Hepatocyte (in vitro differentiated cells): ENCODE data around the gene RTRAF.

Experiments used
- CTCF ChIP-seq: fragments of 200-600 bp; sonication (generic); IDR thresholded peaks from 2 replicates; pipeline ENCODE4 v1.5.1; 2016; ENCODE audit warnings: antibody characterized with exemption, mild to moderate bottlenecking; ENCODE audit not compliant: poor library complexity
- EZH2 ChIP-seq: fragments of 200-600 bp; sonication (generic); IDR thresholded peaks from 2 replicates; pipeline ENCODE4 v1.6.1; 2016; ENCODE audit warnings: antibody characterized with exemption, mild to moderate bottlenecking, borderline replicate concordance
- EZH2phosphoT487 ChIP-seq: fragments of 200-600 bp; sonication (generic); IDR thresholded peaks from one replicate; pipeline ENCODE4 v1.6.1; 2018; ENCODE audit warnings: antibody characterized with exemption, mild to moderate bottlenecking, low read depth, moderate library complexity; ENCODE audit not compliant: unreplicated experiment, severe bottlenecking

- TF ChIP-seq CTCF: no peak
- TF ChIP-seq EZH2: no peak
- no peak for TF ChIP-seq EZH2phosphoT487
These were observed 59.9 kb downstream of the RTRAF start for GRCh38 chr14:52049271-52049670.
